GM18511 (cell line): ENCODE measurements around the gene DLG2.

ENCODE experiments used
- ATAC-seq: cut with Tn5 transposase; IDR thresholded peaks from one replicate; pipeline ENCODE4 v1.9.1; 2021; ENCODE audit warnings: mild to moderate bottlenecking, moderate library complexity; ENCODE audit not compliant: unreplicated experiment

The DLG2 gene

GRCh38 chr11:84165139-84165538 is 1462.0 kb downstream of the DLG2 start:
- ATAC-seq: no peak

- ATAC-seq: no peak
Measured at GRCh38 chr11:84164728-84165127, 1462.4 kb downstream of the DLG2 start.

- ATAC-seq: no peak
Measured at GRCh38 chr11:84163116-84163515, 1464.0 kb downstream of the DLG2 start.

- no peak for ATAC-seq
Measured at GRCh38 chr11:84157639-84158038, 1469.5 kb downstream of the DLG2 start.

- no peak for ATAC-seq
Measured at GRCh38 chr11:84146826-84147225, 1480.3 kb downstream of the DLG2 start.

GRCh38 chr11:84145616-84146185 is 1481.4 kb downstream of the DLG2 start:
- no peak for ATAC-seq

- ATAC-seq: no peak
Measured at GRCh38 chr11:84144531-84144930, 1482.6 kb downstream of the DLG2 start.

- no peak for ATAC-seq
Measured at GRCh38 chr11:84142411-84142810, 1484.7 kb downstream of the DLG2 start.

- ATAC-seq: no peak
Measured at GRCh38 chr11:84140386-84141169, 1486.6 kb downstream of the DLG2 start.

- ATAC-seq: no peak
Measured at GRCh38 chr11:84137960-84138359, 1489.2 kb downstream of the DLG2 start.

GRCh38 chr11:84137505-84137904 is 1489.6 kb downstream of the DLG2 start:
- no peak for ATAC-seq

- no peak for ATAC-seq
Measured at GRCh38 chr11:84136926-84137325, 1490.2 kb downstream of the DLG2 start.

GRCh38 chr11:84130646-84131427 is 1496.3 kb downstream of the DLG2 start:
- ATAC-seq: no peak

GRCh38 chr11:84129961-84130576 is 1497.1 kb downstream of the DLG2 start:
- no peak for ATAC-seq

- no peak for ATAC-seq
Measured at GRCh38 chr11:84128840-84129239, 1498.3 kb downstream of the DLG2 start.

GRCh38 chr11:84117394-84117793 is 1509.8 kb downstream of the DLG2 start:
- ATAC-seq: no peak

- no peak for ATAC-seq
Measured at GRCh38 chr11:84106541-84106940, 1520.6 kb downstream of the DLG2 start.

GRCh38 chr11:84105148-84105547 is 1522.0 kb downstream of the DLG2 start:
- ATAC-seq: no peak

GRCh38 chr11:84103096-84103495 is 1524.0 kb downstream of the DLG2 start:
- no peak for ATAC-seq

GRCh38 chr11:84097186-84097585 is 1530.0 kb downstream of the DLG2 start:
- no peak for ATAC-seq

GRCh38 chr11:84091212-84091986 is 1535.7 kb downstream of the DLG2 start:
- no peak for ATAC-seq
